Upper lobe of left lung (tissue), 4 donors: ENCODE measurements around the gene SERPINB1.

Source experiments
- CTCF ChIP-seq, 6 experiments: fragments of 450-650 bp in 4 of 6; fragments of 200-600 bp in 2 of 6; sonication (generic) in 2 of 6; IDR thresholded peaks; one replicate each; pipeline ENCODE4 v1.5.1; 2016 to 2019; ENCODE audit warnings: antibody characterized with exemption in 6 of 6
- POLR2A ChIP-seq, 4 donors: fragments of 450-650 bp; IDR thresholded peaks; one replicate each; pipeline ENCODE4 v1.5.1; 2016 to 2017; ENCODE audit warnings: antibody characterized with exemption in 4 of 4, mild to moderate bottlenecking in 2 of 4

GRCh38 chr6:2863901-2864300 is 22.2 kb upstream of the SERPINB1 start:
- no peak for TF ChIP-seq POLR2A (IDR thresholded peaks at IDR 0.05)
- TF ChIP-seq CTCF (IDR thresholded peaks at IDR 0.05) = no peak
